HL-60 (cell line): ENCODE measurements around the gene UGT1A4.

Source experiments
- DNase-seq, 2 experiments: peaks; one replicate each; pipeline ENCODE4 v3.0.0-alpha.2; 2010 to 2020; ENCODE audit warnings: low read depth in 1 of 2, low spot score in 1 of 2
- H3K27ac ChIP-seq: fragments of 250-450 bp; sonication (Bioruptor Pico); replicated peaks from 2 replicates; pipeline ENCODE4 v1.5.1; 2020; ENCODE audit warnings: mild to moderate bottlenecking, moderate library complexity
- H3K27me3 ChIP-seq: fragments of 250-450 bp; sonication (Bioruptor Pico); 2 replicates; pipeline ENCODE4 v1.5.1; 2021; ENCODE audit warnings: mild to moderate bottlenecking, moderate library complexity; ENCODE audit not compliant: insufficient read depth, poor library complexity, severe bottlenecking
- H3K4me3 ChIP-seq: replicated peaks from 2 replicates; pipeline ENCODE4 v1.5.1; 2011; ENCODE audit warnings: mild to moderate bottlenecking, control low read depth, low read length; ENCODE audit not compliant: insufficient read depth
- CTCF ChIP-seq: IDR thresholded peaks from one replicate; pipeline ENCODE4 v1.5.1; 2011; ENCODE audit warnings: low read length, control low read depth, inconsistent platforms; ENCODE audit not compliant: insufficient read depth
- GABPA ChIP-seq: IDR thresholded peaks from 2 replicates; pipeline ENCODE4 v1.6.1; 2012; ENCODE audit warnings: low read depth
- POLR2AphosphoS5 ChIP-seq: IDR thresholded peaks from 2 replicates; pipeline ENCODE4 v1.6.1; 2012; ENCODE audit warnings: low read depth
- REST ChIP-seq: IDR thresholded peaks from 2 replicates; pipeline ENCODE4 v1.6.1; 2012; ENCODE audit warnings: low read depth; ENCODE audit not compliant: insufficient replicate concordance
- SPI1 ChIP-seq: IDR thresholded peaks from 2 replicates; pipeline ENCODE4 v1.6.1; 2012; ENCODE audit warnings: low read depth, mild to moderate bottlenecking, borderline replicate concordance

UGT1A4 gene

GRCh38 chr2:233693963-233694362 lies 24.6 kb upstream of the UGT1A4 start:
- Histone ChIP-seq H3K4me3 (no peak overlapping the region), H3K27me3 (no peaks in the 10 kb centered on the region), H3K27ac (no peak overlapping the region)
- TF ChIP-seq SPI1 (no peak), GABPA (no peak), POLR2AphosphoS5 (no peak), CTCF (no peak), REST (no peak)
- DNase-seq: no peak

GRCh38 chr2:233698740-233699139 lies 19.8 kb upstream of the UGT1A4 start:
- H3K4me3 ChIP-seq: no peak overlapping the region
- TF ChIP-seq GABPA: no peak
- TF ChIP-seq REST: no peak
- no peak for TF ChIP-seq POLR2AphosphoS5
- no peak for TF ChIP-seq SPI1
- TF ChIP-seq CTCF: no peak
- no peaks in the 10 kb centered on the region for H3K27me3 ChIP-seq
- no peak overlapping the region for H3K27ac ChIP-seq
- no peak for DNase-seq

GRCh38 chr2:233699424-233700027 lies 19.0 kb upstream of the UGT1A4 start:
- DNase-seq: no peak
- H3K4me3 ChIP-seq: no peak overlapping the region
- H3K27me3 ChIP-seq: no peaks in the 10 kb centered on the region
- no peak for TF ChIP-seq GABPA
- no peak for TF ChIP-seq REST
- no peak for TF ChIP-seq POLR2AphosphoS5
- TF ChIP-seq CTCF: no peak
- no peak for TF ChIP-seq SPI1
- H3K27ac ChIP-seq: no peak overlapping the region
